DMS153 treated with DMSO at 0.1 percent for 48 hours (cell line): ENCODE data around the gene KRTAP4-8.
"Not testable (repeated sequence)": the region's sequence is repeated elsewhere in the genome, so short reads cannot be mapped to it uniquely, and the experiment has no call there.

Experiments
- DNase-seq: peaks from one replicate; lab custom pipeline; 2025; ENCODE audit not compliant: unreplicated experiment; lab: John Stamatoyannopoulos, UW

The KRTAP4-8 gene

DNA sequence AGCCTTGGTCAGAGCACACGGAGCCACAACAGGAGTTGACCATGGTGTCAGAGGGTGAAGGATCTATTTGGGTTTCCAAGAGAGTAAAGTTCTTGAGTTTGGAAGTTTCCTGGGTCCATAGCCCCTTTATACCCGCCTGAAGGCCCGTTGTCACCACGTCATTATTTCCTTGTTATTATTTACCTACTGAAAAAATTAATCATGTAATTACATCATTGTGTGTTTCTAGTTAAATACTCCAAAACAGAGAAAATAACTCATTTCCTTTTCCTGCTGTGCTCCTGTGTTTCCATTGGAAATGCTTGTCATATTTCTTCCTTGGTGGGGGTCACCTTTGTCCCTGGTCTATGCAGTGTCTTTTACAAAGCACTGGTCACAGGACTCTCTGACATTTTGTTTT lies at the start of gene KRTAP4-8:
TSS of gene KRTAP4-8 (minus strand) at position 101 of the 400 bp plus-strand sequence. CDS start at position 43, 58 bp downstream.
- DNase-seq: no peak

DNA sequence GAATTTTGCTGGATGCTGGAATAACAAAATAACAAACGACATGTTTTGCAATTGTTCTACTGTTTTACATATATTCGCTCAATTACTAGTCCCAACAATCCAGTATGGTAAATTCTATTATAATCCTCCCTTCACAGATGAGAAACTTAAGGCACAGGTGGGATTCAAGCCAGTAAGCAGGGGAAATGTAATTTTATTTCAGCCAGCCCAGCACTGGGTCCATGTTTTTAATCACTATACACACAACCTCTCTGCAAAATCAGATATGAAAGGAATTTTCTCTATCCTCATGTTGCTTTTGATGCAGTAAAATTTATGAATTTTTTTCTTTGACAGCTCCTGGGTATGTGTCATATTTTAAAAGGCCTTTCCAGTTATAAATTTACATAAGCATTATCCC lies 47.3 kb upstream of the KRTAP4-8 start:
- no peak for DNase-seq

DNA sequence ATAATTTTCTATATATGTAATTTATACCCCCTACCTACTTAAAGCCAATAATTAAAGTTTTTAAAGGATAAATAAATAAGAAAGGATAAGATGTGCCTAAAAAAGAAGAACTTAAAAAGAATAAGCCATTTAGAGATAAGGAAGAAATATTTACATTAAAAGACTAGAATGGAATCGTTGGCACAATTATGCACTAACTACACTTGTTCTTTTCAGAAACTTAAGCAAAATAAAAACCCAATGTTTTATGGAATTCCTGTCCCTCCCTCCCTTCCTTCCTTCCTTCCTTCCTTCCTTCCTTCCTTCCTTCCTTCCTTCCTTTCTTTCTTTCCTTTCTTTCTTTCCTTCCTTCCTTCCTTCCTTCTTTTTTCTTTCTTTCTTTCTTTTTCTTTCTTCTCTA lies 46.9 kb upstream of the KRTAP4-8 start:
- no peak for DNase-seq

DNA sequence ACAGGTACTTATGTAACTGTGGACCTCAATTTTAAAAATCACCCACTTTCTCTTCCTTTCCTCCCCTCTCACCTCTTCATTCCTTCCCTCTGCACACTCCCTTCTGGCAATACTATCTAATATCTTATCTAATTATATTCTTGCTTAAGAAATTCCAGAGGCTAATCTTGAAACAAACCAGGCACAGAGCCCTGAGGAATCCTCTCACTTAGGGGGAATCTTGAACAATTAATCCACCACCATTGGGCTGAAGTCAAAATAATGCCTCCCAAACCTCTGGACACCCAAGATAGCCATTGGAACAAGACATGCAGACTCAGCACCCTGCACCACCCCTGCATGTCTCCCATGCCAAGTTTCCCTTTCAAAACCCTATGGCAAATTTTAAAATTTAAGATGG lies 43.4 kb upstream of the KRTAP4-8 start:
- DNase-seq: no peak

DNA sequence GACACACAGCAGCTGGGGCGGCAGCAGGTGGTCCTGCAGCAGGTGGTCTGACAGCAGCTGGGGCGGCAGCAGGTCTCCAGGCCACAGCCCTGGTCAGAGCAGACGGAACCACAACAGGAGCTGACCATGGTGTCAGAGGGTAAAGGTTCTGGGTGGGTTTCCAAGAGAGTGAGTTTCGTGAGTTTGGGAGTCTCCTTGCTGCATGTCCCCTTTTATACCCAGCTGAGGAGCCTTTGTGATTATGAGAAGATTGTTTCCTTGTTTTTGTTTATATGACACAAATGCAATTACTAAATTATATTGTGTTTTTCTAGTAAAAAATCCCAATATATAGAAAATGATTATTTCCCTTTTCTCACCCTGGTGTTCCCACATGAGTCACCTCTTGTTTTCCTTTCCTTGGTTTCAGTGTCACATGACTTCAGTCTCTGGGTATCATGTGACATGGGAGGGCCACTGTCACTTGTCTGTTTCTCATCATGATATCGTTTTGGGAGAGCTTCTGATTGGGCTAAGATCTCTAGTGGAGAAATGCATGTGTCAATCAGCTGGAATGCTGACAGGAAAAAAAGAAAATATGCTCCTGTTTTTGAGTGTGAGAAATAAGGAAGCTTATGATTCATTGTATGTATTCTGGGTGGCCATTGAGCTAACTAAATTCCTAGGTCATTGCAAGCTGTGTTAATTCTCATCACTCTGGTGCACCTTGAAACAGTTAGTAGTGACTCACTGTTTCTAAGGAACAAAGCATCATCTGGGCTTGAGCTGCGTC lies 42.6 kb upstream of the KRTAP4-8 start, which contains the start of gene KRTAP4-6:
TSS of gene KRTAP4-6 (minus strand) at position 185 of the 772 bp plus-strand sequence. CDS start at position 128, 57 bp downstream.
- DNase-seq: no peak

DNA sequence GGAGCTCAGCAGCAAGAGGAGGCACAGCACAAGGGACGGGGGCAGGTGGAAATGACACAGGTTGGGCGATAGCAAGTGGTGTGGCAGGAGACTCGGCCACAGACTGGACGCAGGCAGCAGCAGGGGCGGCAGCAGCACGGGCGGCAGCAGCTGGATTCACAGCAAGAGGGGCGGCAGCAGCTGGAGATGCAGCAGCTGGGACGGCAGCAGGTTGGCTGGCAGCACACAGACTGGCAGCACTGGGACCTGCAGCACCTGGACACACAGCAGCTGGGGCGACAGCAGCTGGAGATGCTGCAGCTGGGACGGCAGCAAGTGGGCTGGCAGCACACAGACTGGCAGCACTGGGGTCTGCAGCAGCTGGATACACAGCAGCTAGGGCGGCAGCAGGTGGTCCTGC lies 41.9 kb upstream of the KRTAP4-8 start:
- not testable (repeated sequence) for DNase-seq

DNA sequence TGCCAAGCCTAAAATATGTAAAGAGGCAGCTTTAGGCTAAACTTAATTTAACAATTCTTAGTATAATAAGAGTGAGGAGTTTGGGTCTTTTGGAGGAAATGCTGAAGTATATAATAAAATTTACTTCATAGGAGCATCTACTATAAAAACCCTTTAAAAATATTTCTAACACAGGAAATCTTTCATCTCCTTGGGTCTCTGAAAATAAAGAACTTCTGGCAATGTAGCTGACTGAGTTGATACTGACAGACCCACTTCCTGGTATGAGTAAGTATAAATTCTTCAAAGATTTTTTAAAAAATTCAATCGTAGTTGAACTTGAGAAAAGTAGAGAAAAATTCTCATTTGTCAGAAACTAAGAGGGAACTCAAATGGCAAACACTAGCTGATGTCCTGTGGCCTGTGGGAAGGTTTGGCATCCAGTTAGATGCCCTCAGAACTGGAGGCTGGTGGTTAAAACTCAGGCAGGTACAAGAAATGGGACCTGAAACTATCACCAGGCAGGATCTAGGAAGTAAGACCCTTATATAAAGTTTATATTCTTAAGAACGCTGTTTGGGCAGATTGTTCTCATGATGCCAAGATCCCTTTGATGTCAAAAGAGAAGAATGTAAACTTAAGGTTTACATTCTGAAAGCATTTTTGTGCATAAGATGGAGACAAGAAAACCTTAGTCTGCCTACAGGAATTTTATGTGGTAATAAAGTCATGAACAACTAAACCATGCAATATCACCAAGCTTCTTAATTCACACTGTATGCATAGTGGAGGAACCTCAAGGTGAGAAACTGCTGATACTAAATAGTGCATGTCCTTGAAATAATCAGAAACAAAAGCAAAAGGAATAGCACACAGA lies 36.2 kb upstream of the KRTAP4-8 start:
- no peak for DNase-seq

DNA sequence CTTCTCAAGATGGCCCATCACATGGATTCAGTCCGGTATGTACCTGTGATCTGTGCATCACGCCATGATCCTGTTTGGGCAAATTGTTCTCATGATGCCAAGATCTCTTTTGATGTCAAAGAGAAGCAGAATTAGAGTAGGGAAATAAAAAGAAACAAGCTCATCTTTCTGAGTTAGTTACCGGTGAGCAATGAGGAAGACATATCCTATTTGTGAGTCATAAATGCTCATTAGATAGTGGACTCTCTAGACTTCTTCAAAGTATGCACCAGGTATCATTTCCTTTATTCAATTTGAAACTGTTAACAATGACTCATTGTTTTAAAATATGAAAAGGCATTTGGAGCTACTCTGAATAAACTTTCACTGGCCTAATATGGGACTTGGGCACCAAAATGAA lies 34.0 kb upstream of the KRTAP4-8 start:
- no peak for DNase-seq

DNA sequence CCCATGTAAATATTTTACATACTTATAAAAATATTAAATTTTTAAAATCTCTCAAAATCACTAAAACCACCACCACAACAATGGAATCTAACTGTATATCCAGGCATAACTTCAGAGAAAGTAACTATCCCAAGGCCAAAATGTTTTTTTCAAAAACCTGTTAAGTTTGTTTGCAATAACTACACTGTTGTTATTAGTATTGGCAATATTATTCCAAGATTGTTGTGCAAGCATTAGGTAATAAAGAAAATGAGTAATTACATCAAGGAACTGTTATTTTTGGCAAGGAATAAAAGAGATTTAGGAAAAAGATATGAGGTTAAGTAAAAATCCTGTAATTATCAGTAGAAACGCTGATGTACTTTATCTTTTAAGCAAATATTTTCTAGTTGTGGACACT lies 29.4 kb upstream of the KRTAP4-8 start:
- DNase-seq: no peak

DNA sequence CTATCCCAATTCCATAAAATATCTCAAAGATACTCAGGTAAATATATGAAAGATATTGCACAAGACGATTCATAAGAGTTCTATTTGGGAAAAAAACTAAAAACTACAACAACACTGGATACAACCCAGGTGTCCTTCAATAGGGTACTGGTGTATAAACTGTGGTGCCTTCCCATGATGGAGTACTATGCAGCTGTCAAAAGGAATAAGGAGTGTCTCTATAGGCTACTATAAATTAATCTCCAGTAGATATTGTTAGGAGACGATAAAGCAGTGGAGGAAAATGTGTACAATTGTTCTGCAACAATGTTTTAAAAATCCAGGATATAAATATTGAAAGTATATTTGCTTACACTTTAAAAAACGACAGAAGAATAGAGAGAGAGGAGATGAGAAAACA lies 28.5 kb upstream of the KRTAP4-8 start:
- DNase-seq: no peak

DNA sequence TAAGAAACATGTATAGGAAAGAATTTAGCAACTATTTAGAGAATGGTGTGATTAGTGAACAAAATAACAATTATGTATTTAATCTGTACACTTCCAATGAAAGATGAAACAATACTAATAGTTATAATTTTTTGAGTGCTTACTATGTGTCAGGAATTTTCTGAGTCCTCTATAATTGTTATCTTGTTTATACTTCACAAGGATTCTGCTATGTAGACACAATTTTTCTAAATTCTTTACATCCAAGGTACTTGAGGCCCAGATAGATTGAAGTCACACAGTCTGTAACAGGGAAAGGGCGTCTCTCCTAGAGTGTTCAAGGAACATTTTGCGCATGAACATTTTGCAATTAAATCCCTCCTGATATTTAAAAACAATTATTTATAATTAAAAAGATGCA lies 27.1 kb upstream of the KRTAP4-8 start:
- no peak for DNase-seq

DNA sequence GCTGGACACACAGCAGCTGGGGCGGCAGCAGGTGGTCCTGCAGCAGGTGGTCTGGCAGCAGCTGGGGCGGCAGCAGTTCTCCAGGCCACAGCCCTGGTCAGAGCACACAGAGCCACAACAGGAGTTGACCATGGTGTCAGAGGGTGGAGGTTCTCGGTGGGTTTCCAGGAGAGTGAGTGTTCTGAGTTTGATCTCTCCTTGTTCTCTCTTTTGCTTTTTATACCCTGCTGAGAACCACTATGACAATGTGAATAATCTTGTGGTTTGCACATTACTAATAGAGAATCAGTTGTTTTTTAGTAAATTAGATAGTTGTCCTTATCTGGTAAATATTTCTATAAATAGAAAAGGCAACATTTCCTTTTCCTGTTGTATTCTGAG lies 26.0 kb upstream of the KRTAP4-8 start, which contains the start of gene KRTAP4-12:
TSS of gene KRTAP4-12 (minus strand) at position 192 of the 381 bp plus-strand sequence. CDS start at position 132, 60 bp downstream.
- not testable (repeated sequence) for DNase-seq

DNA sequence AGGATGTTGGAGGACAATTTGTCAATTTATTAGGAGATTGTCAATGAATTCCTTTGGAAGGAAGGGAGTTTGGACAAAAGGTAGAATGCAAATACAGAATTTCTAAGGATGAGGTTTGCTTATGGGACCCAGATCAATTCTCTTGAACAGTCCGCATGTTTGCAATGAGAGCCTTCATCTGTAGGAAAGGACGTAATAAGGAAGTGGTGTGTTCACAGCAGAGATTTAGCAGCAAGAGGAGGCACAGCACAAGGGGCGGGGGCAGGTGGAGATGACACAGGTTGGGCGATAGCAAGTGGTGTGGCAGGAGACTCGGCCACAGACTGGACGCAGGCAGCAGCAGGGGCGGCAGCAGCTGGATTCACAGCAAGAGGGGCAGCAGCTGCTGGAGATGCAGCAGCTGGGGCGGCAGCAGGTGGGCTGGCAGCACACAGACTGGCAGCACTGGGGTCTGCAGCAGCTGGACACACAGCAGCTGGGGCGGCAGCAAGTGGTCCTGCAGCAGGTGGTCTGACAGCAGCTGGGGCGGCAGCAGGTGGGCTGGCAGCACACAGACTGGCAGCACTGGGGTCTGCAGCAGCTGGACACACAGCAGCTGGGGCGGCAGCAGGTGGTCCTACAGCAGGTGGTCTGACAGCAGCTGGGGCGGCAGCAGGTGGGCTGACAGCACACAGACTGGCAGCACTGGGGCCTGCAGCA lies 25.5 kb upstream of the KRTAP4-8 start:
- DNase-seq: not testable (repeated sequence)

DNA sequence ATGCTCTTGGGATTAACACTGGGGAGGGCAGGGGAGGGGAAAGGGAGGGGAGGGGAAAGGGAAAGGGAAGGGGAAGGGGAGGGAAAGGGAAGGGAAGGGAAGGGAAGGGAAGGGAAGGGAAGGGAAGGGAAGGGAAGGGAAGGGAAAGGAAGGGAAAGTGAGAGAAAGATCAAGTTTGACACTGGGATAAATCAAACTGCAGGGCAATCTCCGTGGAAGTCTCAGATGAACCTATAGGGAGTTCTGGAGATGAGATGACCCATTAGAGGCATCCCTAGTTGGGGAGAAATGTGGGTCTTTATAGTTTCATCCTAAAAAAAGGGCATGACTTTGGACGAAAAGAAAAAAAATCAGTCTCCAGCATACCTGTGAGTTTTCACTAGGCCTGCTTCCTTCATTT lies 23.8 kb upstream of the KRTAP4-8 start:
- no peak for DNase-seq

DNA sequence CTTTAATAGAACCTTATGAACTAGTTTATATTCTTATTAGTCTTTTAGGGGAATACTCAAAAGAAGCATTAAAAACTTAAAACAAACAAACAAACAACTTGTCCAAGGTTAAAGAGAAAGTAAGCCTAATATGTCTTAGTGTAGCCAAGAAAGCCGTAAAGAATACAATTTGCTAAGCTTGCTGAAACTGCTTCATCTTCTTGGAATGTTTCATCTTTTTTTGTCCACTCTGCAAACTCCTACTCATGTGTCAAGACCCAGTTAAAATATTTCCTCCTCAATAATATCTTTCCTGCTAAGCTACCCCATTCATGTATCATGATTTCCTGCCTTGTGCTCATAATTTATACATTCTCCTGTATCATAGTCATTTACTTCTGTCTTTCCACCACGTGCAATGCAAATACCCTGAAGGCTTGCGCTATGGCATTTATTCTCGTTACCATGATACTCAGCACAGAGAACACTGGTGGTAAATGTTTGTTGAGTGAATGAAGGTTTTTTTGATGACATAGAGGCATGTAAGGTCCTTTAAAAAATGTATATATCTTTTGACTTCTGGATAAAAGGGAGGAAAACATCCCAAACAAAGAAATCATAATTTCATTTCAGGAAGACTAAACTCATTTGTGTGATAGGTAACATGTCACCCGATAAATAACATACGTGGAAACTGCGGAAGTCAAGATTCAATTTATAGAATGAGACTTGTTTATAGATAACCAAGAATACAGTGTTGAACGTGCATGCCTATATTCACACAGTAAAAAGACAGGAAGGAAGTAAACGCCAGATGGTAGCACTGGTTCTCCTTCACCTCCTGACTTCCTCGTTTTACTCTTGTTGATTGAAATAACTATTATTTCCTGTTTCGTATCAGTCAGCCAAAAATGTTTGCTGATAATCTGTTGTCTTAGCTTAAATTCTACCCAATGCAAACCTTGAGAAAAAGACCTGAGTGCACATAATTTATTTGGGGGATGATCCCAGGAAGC lies 22.1 kb upstream of the KRTAP4-8 start:
- not testable (repeated sequence) for DNase-seq

DNA sequence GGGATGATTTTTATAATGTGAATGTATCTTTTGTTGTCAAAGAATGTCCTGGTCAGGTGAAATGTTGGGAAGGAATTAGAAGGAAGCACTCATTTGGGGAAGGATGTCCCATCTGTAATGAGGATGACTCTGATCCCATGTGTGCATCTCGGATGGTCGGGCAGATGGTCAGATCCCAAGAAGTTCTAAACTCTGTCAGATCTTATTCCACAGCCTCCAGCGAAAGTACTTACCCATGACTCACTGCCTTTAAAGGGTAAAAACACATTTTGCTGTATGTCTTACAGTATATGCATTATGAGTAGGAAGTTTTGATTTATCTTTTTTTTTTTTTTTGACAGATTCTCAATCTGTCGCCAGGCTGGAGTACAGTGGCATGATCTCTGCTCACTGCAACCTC lies 20.8 kb upstream of the KRTAP4-8 start:
- no peak for DNase-seq

DNA sequence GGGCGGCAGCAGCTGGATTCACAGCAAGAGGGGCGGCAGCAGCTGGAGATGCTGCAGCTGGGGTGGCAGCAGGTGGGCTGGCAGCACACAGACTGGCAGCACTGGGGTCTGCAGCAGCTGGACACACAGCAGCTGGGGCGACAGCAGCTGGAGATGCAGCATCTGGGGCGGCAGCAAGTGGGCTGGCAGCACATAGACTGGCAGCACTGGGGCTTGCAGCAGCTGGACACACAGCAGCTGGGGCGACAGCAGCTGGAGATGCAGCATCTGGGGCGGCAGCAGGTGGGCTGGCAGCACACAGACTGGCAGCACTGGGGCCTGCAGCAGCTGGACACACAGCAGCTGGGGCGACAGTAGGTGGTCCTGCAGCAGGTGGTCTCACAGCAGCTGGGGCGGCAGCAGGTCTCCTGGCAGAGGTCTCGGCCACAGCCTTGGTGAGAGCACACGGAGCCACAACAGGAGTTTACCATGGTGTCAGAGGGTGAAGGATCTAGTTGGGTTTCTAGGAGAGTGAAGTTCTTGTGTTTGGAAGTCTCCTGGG lies 20.0 kb upstream of the KRTAP4-8 start, which contains the start of gene KRTAP4-11:
TSS of gene KRTAP4-11 (minus strand) at position 528 of the 541 bp plus-strand sequence. CDS start at position 470, 58 bp downstream.
- DNase-seq: not testable (repeated sequence)

DNA sequence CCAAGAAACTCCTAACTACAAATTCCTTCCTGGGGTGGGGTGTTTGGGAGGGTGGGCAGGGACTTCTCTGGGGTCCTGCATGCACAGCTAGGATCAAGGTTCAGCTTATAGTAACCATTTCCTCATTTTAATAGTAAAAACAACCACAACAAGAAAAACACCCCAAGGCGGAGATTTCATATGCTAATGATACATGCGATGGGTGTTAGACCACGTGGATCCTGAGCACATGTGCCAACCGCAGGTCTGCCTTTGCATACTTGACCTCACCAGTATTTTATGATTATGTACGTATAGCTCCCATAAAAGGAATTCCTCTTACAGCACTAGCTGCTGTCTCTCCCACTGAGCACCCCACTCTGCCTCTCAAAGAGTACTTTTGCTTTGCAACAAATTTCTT lies 18.4 kb upstream of the KRTAP4-8 start:
- DNase-seq: no peak

DNA sequence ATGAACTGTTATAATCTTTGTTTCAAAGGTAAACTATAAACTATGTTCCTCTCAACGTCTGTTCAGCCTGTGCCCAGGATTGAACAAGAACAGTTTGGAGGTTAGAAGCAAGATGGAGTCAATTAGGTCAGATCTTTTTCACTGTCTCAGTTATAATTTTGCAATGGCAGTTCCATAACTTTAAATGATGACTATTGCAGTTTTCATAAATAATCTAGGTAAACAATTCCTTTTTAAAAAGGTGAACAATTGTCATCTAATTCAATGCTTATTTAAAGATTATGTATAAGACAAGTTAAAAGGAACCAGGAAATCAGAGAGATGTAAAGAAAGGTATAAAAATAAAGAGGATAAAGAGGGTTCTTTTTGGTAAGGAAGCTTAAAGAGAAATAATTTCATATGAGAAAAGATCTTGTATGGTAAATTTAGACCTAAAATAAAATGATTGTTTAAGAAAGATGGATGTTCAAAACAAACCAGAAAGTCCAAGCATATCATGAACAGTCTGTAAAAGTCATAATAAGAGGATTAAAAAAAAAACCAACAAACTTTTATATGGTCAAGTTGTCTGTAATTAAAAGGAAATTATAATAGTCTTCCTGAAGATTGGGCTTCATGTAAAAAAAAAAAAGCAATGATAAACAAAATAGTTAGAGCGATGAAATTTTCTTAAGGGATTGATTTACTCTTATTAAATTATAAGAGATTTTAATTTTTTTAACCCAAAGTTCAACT lies 13.4 kb upstream of the KRTAP4-8 start:
- no peak for DNase-seq
